Measurements from ENCODE around the gene ZBTB22.

The ZBTB22 gene

DNA sequence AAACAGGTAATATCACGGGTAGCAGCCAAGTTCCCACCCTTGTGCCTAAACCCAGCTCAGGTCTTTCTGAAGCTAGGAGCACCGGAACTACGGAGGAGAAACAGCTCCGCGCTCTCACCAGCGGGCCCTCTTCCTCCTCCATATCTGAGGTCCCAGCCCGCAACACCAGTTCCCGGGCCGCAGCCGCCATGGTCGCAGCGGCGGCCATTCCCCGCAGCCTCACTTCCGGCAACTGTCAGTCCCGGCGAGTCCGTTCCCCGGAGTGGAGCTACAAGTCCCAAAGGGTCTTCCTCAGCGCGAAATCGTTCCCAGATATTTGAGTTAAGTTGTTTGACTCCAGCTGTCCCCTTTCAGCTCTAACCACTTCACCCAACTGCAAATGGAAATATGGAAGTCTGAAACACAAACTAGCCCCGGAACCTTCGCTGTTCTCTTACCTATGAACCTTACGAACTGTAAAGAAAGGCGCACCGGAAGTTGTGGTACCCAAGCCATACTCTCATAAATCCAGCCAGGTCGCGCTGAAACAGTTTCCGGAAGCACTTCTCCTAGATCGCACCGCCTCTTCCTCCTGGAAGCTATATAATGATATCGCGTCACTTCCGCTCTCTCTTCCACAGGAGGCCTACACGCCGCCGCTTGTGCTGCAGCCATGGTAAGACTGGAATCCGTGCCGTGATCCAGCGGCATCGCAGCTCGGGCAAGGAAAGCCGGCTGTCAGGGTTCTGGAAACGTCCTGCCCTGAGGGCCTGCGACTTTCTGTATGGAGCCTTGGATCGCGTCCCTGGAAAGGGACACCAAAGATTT, 45.9 kb downstream of the ZBTB22 start, which contains the start of the genes RPS18 and VPS52:
Gene RPS18, plus strand, starts transcription at position 608 of the 807 bp plus-strand sequence. Its CDS starts 45 bp downstream, at position 653.
Gene VPS52, minus strand, starts transcription at position 409 of the 807 bp plus-strand sequence. Its CDS starts 201 bp downstream, at position 208.
- H3K27me3 ChIP-seq (ENCODE audit: insufficient read depth, low read length, poor library complexity, severe bottlenecking), result peaks cover 6% of the 10 kb centered on the region
- H3K79me2 ChIP-seq (ENCODE audit: insufficient read depth, low read length), result peaks cover 76% of the 10 kb centered on the region
- no peaks in the 10 kb centered on the region for H3K9me3 ChIP-seq (ENCODE audit: insufficient read depth, low read depth, low read length)
- H3K9ac ChIP-seq (ENCODE audit: low read depth, low read length, poor library complexity, severe bottlenecking), result peak within 1 kb of the TSS; percentile 94
- peaks cover 43% of the 10 kb centered on the region for H3K36me3 ChIP-seq (ENCODE audit: insufficient read depth, low read length)
- peak within 1 kb of the TSS; percentile 95 for H3K4me3 ChIP-seq (ENCODE audit: low read length, poor library complexity, severe bottlenecking)
- no peak for TF ChIP-seq EZH2phosphoT487 (IDR thresholded peaks at IDR 0.05; ENCODE audit: borderline replicate concordance)
- TF ChIP-seq, protein P1, sequence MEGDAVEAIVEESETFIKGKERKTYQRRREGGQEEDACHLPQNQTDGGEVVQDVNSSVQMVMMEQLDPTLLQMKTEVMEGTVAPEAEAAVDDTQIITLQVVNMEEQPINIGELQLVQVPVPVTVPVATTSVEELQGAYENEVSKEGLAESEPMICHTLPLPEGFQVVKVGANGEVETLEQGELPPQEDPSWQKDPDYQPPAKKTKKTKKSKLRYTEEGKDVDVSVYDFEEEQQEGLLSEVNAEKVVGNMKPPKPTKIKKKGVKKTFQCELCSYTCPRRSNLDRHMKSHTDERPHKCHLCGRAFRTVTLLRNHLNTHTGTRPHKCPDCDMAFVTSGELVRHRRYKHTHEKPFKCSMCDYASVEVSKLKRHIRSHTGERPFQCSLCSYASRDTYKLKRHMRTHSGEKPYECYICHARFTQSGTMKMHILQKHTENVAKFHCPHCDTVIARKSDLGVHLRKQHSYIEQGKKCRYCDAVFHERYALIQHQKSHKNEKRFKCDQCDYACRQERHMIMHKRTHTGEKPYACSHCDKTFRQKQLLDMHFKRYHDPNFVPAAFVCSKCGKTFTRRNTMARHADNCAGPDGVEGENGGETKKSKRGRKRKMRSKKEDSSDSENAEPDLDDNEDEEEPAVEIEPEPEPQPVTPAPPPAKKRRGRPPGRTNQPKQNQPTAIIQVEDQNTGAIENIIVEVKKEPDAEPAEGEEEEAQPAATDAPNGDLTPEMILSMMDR (conservative IDR thresholded peaks at IDR 0.05; ENCODE audit: low read length), result no peak
- peaks cover 5% of the 10 kb centered on the region; the same call in 1 of the 2 replicates for H3F3A ChIP-seq (ENCODE audit: low read depth)
- H3K9me2 ChIP-seq (replicated peaks; ENCODE audit: low read depth, low read length), result no peaks in the 10 kb centered on the region
- peak within 1 kb of the TSS; percentile 96 for H2AFZ ChIP-seq (ENCODE audit: low read length)
- H3K4me2 ChIP-seq (ENCODE audit: low read depth, low read length, poor library complexity, severe bottlenecking), result peak within 1 kb of the TSS; percentile 99
- peaks cover 44% of the 10 kb centered on the region for H4K20me1 ChIP-seq (ENCODE audit: insufficient read depth, low read length, poor library complexity, severe bottlenecking)
- H3K4me1 ChIP-seq (ENCODE audit: insufficient read depth, low read length, poor library complexity, severe bottlenecking), result peaks cover 47% of the 10 kb centered on the region

DNA sequence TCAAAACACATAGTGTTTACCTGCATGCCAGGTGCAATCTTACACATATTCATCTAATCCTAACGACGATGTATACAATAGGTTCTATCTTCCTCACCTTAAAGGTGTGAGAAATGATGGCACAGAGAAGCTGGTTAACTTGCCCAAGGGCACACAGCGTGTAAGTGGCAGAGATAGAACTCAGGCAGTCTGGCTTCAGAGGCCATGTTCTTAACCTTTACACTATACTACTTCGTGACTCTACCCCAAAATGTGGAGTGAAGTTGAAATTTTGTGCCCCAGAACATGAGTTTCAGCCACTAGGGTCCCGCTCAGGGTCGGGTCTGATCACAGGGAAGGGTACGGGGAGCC, 46.5 kb downstream of the ZBTB22 start:
- Histone ChIP-seq H3K4me2 (ENCODE audit: low read depth, low read length, poor library complexity, severe bottlenecking) (peak overlapping the region; percentile 79), H3F3A (ENCODE audit: low read depth) (no peaks in the 10 kb centered on the region), H2AFZ (ENCODE audit: low read length) (peak overlapping the region; percentile 96), H3K36me3 (ENCODE audit: insufficient read depth, low read length) (peaks cover 37% of the 10 kb centered on the region), H4K20me1 (ENCODE audit: insufficient read depth, low read length, poor library complexity, severe bottlenecking) (peaks cover 39% of the 10 kb centered on the region), H3K4me1 (ENCODE audit: insufficient read depth, low read length, poor library complexity, severe bottlenecking) (peaks cover 47% of the 10 kb centered on the region), H3K9me3 (ENCODE audit: insufficient read depth, low read depth, low read length) (no peaks in the 10 kb centered on the region), H3K9ac (ENCODE audit: low read depth, low read length, poor library complexity, severe bottlenecking) (peak overlapping the region; percentile 94), H3K79me2 (ENCODE audit: insufficient read depth, low read length) (peaks cover 71% of the 10 kb centered on the region), H3K27me3 (ENCODE audit: insufficient read depth, low read length, poor library complexity, severe bottlenecking) (peaks cover 6% of the 10 kb centered on the region), H3K9me2 (replicated peaks; ENCODE audit: low read depth, low read length) (no peaks in the 10 kb centered on the region), H3K4me3 (ENCODE audit: low read length, poor library complexity, severe bottlenecking) (peak overlapping the region; percentile 95)
- TF ChIP-seq, protein P1 (conservative IDR thresholded peaks at IDR 0.05; ENCODE audit: low read length), result no peak
- TF ChIP-seq EZH2phosphoT487 (IDR thresholded peaks at IDR 0.05; ENCODE audit: borderline replicate concordance), result no peak

Measured in Loucy (cell line).